Endothelial cell of coronary artery (primary cell): Measurements from ENCODE around the gene PTPRK. TPM values are rescaled to one million over a fixed set of nuclear protein-coding genes. Genes with fewer than 3 reads are reported as not detected.

Experiments used
- total RNA-seq: library from RNA; depleted of rRNA; stranded (reverse); fragments of >200 nt; gene quantifications from 2 replicates; pipeline ENCODE4 v1.2.3, GENCODE V29; 2014

PTPRK gene
- total RNA-seq, result 45.1 and 58.6 TPM in 2 replicates

GRCh38 chr6:128520436-128521281 lies at the start of gene PTPRK:
PTPRK (minus strand) TSS chr6:128520599; CDS start chr6:128520358, 241 bp downstream.

